OCI-LY1 (cell line): ENCODE measurements around the gene CCDC138.

Experiments used
- CTCF ChIP-seq: fragments of 200-600 bp; sonication (generic), shearing (Covaris generic); IDR thresholded peaks from 2 replicates; pipeline ENCODE4 v1.5.1; 2017; ENCODE audit warnings: mild to moderate bottlenecking, antibody characterized with exemption, low read length, moderate library complexity, mixed read lengths
- EZH2 ChIP-seq: fragments of 200-600 bp; sonication (generic), shearing (Covaris generic); IDR thresholded peaks from 2 replicates; pipeline ENCODE4 v1.8.0; 2017; ENCODE audit warnings: borderline replicate concordance, mixed run types, mild to moderate bottlenecking, antibody characterized with exemption, low read length, moderate library complexity, mixed read lengths

GRCh38 chr2:108825736-108826135 lies 39.2 kb downstream of the CCDC138 start:
- TF ChIP-seq CTCF (no peak), EZH2 (no peak)
